EH (cell line): ENCODE measurements around the gene PTPRR.

ENCODE experiments used
- DNase-seq: peaks from one replicate; pipeline ENCODE4 v3.0.0-alpha.2; 2015; ENCODE audit warnings: low read depth

The PTPRR gene

DNA sequence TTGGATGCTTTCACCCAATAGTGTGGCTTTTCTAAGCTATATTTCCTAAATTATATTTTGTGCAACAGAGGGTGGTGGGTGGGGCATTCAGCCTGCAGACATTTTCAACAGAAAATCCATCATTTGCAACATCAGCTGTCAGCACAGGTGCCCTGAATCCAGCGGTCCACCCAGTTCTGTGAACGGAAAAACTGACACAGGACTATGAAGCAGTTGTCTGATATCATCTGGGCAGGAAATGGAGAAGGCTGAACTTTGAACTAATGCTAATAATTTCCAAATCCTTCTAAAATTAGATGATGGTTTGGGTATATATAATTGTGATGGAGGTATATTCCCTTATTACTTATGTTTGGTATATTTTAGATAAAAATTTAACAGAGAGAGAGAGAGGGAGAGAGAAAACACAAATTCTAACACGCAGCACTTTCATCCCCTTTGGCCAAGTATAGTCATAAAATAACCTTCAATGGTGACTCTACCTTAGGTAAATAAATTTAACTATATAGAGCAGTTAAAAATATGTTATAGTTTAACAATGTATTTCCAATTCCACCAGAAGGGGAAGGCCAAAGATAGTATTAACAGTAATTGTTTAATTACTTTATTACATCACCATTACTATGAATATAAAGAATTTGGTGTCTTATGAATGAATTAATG lies 225.0 kb downstream of the PTPRR start:
- no peak for DNase-seq

DNA sequence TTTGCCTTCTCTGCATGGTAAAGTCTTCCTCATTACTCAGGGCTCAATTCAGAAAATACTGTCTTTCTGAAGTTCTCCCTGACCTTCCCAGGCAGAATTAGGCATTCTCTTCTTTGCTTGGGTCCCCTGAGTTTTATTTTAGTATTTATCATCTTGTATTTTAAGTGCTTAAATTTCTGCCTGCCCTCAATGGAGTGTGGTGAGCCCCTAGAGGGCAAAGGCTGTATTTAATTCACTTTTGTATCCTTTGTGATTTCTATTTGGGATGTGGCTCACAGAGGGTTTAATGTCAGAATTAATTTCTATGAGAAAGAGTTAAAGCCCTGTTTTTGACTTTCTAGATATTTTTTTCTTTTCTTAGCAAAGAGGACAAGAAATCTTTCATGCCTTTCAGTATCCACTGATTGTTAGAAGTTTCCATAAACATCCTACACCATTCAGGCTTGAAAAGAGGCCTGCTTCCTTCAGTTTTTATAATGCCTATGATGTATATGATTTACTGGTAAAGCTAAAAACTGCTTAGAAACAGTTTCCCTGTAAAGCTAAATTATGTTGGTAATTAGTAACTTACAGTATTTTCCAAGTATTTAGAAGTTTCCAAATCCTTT lies 227.8 kb downstream of the PTPRR start:
- peak; percentile 46 for DNase-seq

DNA sequence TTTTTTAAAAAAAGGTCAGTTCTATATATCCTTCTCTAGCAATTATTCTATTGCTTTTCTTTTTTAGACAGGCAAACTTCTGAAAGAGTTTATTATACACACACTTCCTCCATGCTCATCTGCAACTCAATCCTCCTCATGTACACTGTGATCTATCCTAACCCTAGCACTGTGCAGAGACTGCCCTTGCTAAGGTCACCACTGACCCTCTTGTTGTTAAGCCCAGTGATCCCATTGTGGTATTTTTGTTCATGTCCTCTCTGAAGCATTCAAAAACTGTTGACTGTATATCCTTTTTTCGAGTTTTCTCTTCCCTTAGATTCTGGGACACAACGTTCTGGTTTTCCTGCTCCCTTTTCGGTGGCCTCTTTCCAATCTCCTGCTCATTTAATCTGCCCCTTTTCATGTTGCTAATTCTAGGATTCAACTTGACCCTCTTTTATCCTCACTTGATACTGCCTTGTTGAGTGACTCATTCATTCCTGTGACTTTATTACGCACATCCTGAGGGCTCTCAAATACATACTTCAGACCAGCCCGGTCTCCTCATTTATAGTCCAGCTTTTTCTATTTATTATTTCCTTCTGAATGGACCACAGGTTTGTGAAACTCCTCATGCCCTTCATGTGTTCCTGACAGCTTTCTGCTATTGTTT lies 229.4 kb downstream of the PTPRR start:
- peak; percentile 86 for DNase-seq

DNA sequence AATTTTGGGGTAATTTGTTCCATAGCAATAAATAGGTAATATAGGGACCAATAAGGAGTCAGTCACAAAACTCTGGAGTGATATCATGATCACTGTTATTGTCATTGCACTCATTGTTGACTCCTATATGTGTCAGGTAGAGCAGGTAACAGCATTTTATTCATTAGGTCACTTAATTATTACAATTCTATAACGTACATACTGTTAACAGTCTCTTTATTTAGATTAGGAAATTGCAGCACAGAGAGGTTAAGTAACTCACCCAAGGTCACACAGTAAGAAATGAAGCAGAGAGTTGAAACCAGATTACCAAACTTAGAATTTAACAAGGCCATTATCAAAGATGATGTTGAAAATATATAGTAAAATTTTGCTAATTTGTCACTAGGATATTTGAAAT lies 233.6 kb downstream of the PTPRR start:
- no peak for DNase-seq

DNA sequence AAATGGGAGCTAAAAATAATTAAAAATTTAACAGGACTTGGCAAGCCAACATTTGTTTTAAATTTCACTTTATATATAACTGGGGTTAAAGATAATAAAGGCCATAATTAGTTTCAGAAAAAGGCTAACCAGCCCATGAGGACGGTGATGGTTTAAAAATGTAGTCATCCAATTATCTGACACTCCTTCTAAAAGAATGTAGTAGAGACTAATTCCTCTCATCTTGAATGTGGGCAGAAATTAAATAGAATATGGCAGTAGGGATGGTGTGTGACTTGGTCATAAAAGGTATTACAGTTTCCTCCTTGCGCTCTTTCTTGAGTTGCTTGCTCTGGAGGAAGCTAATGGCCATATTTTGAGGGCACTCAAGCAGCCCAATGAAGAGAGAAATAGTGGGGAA lies 234.2 kb downstream of the PTPRR start:
- DNase-seq = peak; percentile 64

DNA sequence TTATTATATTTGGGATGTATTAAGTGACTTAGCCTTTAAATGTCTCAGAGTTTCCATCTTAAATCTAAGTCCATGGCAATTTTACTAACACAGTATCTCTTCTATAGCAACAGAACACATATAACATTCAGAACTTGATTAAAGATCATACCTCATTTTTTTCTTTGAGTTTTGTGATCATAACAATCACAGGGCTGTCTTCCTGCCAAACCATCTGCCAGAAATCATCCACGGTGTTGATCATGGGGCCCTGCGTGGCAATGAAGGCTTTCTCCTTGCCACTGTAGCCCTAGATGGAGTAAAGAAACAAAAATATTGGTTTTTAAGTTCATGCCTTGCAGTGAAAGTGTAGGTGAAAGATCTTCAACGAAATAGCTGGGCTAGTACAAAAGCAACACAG lies 236.6 kb downstream of the PTPRR start:
- no peak for DNase-seq

DNA sequence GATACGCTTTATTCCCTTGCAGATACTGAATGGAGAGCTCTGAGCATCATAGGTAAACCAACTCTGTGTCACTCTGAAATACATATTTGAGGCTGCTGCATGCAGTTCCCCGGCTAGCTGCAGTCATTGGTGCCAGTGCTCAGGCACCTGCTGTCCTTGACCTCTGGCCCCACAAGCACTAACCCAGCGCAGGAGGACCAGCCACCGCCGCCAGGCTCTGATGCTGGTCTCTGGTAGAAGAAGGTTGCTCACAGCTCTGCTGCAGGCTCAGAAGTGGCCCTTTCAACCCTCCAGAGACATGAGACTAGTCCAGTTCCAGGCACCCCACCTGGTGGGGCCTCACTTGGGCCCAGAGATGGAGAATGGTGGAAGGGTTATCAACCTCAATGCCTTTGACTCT lies 248.8 kb downstream of the PTPRR start:
- no peak for DNase-seq

DNA sequence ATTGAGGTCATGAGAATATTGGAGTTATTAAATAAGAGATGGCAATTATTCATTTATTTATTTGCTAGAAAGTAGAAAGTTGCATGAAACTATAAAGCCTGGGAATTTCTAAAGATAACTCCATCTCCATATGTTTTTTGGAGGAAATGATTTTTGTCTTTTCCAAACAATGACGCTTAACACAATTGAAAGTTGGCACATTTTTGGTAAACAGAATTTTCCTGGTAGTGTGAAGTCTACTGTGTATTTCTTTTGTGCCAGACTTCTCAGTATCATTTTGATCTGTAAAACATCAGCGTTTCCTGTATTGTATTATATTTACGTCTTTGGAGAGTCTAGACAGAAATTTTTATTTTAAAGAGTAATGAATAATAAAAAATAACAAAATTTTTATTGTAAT lies 249.6 kb downstream of the PTPRR start:
- DNase-seq = no peak

DNA sequence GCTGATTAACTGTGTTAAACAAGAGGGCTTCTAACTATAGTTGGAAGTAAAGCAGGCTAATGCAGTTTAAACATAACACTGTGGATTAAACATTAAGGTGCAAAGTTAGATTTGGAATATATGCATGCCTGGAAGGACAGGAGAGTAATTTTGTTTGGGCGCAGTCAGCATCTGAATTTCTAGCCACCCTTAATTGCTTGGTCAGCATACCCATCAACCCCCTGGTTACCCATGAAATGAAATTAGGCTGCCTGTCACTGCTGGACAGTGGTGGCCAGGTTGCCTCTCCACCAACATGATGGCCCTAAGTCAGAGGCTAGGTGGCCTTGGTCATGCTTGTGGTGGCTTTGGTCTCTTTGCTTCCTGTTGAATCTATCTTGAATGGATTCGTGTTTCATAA lies 253.3 kb downstream of the PTPRR start:
- DNase-seq = no peak

DNA sequence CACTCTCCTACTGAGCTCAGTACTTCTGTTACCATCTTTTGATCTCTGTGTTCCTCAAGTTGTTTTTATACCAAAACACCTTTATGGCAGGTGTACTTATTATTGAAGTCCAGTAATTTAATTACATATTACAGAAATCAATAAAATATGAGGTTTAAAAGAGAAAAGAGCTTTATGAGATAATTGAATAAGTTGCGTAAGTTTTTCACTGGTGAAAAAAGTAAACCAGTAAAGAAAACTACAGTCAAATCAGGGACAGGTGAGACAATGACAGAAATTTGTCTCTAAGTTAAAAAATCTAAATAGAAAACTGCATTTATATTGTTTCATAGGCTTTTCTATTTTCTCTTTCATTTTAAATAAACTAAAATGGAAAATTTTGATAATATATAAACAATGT lies 254.2 kb downstream of the PTPRR start:
- DNase-seq = no peak

DNA sequence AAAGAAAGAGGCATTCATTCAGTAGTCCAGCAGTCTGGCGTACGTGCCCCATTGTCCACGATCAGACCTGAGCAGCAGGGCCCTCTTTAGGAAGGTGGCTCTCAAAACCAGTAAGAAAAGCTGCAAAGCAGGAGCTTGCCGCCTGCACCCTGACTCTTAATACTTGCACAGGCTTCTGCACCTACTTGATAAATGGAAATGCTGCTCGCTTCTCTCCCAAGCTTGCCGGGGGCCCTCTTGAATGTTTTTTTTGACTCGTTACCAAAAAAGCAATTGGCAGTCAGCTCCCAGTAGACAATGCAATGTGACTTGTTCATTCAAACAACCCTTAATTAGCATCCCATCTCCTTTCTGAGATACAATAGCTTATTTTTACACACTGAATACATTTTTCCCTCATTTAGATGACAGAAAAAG lies 256.1 kb downstream of the PTPRR start:
- DNase-seq = peak; percentile 60

DNA sequence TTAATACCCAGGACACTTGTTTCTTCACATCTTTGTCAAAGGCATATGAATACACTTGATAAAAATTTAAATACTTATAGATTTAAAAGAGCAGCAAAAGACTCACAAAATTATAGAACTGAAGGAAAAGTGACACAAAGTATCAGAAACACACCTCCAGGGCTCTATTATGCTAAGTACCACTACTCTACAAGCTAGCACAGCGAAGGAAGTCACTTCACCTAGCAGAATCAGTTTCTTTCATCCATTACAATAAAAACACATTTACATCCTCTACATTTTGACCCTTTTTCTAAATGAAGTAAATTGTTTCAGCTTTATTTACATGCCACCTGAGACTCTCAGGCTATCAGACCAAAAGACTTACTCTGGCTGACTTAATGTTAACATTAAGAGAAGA lies 256.7 kb downstream of the PTPRR start:
- no peak for DNase-seq

DNA sequence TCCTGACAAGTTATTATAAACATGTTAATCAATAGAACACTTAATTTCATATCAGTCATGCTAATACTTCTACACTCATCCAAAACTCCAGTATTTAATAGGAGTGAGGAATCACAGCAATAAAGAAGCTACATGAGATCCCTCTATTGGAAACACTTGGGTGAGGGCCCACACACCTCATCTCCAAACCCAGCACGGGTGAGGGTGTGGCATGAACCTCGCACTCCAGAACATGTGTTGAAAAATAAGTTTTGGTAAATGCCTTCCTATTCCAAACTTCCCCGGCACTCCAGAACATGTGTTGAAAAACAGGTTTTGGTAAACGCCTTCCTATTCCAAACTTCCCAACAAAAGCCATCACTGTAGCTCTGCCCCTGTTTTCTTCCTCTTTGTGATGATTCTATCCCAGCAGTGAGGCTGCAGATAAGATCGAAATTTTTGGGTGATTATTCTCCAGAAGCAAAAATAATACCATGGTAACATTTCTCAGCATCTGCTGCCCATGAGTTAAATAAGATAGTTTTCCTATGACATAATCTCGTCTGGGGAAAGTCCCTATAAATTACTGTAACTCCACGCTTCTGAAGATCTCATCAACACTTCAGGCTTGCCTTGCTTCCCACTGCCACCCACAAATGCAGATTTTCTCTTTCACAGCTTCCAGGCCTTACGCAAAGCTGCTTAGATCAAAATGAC lies 258.9 kb downstream of the PTPRR start:
- peak; percentile 95 for DNase-seq

DNA sequence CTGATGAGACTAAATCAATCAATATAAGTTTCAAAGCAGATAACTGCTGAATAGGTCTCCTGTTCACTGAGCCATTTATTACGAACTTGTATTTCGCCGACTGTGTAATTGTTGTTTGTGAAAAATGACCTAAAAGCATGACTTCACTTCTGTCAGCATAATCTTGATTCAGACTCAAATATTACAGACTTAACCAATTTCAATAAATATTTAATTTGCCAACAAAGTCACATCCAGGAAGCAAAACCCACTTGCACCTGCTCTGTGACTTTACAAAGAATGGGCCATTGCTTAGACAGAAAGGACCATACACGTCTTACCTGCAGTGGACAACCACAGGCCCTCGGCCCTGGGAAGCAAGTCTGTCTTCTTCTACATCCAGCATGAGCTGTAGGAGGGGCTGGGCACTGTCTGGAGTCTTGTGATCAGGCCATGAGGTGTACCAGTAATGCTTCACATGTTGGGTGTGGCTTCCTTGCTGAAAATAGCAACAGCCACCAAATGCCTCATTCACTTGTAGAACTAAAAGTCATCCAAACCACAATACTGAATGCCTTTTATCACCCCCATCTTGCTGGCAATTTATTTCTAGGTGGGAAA lies 259.8 kb downstream of the PTPRR start:
- peak; percentile 88 for DNase-seq

DNA sequence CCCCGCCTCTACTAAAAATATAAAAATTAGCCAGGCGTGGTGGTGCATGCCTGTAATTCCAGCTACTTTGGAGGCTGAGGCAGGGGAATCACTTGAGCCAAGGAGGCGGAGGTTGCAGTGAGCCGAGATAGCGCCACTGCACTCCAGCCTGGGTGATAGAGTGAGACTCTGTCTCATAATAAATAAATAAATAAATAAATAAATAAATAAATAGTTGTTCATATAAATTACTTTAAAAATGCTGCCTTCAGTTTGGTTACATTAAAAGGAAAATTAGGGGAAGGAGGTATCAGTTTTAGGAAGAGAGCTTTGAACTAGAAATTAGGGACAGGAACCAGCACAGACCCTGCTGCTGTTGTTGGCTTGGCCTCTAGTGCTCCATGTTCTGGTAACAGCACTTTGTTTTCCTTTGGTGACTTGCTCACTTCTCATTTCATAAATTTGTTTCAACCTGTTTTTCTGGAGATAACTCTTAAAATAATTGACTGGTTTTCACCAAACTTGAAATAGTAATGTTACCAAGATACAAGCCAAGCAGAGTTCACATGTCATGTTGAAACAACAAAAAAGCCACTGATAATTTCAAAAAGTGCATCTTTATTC lies 260.4 kb downstream of the PTPRR start:
- DNase-seq = no peak

DNA sequence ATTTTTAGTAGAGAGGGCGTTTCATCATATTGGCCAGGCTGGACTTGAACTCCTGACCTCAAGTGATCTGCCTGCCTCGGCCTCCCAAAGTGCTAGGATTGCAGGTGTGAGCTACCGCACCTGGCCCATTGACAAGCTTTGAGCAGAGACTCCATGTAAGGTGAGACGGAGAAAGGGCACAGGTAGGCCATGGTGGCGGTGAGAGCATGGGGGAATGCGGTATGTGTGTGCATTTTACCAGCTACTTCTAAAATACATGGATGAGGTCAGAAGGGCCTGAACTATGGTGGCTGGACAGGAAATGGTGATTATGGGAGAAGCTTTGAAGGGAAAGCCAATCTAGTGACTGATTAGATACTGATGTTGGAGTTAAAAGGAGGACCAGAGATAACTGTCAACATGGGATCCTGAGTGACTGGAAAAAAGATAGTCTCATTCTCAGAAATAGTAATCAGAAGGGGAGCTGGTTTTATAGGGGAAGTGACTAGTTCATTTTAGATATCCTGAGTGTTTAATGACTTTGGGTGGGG lies 261.4 kb downstream of the PTPRR start:
- no peak for DNase-seq

DNA sequence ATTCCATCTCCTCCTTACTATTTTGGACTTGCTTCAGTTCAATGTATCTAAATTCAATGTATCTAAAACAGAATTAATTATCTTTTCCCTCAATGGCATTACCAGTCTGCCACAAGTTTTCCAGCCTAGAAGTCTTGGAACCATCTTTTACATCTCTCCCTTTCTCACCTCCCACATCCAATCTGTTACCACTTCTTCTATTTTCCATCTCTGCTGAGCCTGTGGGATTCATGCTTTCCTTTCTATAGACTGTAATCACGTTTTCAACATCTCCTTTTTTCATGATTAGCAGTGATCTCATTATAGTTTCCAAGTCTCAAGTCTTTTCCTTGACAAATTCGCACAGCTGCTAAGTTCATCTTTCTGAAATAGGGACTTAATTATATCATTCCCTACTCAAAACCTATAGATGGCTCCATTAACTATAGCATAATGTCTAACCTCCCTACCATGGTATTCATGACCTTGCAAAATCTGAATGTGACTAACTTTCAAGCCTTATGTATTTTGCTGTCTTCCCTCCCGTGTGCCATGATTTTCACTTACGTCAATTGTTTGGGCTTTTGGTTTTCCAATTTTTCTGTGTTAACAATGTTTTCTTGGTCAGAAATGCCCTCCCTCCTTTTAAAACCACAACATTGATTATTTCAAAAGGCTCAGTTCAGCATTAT lies 262.8 kb downstream of the PTPRR start:
- DNase-seq = no peak

DNA sequence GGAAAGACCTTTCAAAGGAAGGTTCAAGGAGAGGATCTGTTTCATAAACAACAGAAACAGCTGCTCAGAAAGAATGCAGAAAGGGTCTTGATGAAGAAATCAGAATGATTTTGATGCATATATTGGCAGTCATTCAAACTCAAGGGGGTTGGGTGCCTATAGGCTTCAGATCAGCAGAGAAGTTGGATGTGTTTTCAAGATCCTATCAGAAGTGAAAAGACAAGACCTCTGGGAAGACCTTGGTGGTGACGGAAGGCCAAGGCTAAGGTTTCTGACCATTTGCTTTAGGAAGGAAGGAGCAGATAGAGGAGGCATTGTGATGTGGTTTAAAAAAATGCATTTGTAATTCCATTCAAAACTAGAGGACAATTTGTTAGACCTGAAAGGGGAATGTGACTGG lies 268.1 kb downstream of the PTPRR start:
- DNase-seq = no peak

DNA sequence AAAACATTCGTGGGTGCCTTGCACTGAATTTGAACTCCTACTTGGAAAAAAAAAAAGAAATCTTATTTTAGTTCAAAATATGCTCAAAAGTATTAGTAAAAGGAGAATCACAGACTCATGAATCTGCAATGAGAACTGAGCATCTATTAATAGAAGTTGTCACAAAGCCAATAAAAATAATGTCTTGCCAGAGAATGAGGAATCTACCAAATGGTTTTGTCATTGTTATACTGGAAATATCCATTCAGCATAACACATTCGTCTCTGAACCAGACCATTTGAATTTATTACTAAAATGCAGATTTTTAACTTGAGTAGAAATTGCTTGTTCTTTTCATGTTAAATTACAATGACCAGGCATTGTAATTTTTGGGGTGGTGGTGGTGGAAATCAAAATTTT lies 271.7 kb downstream of the PTPRR start:
- peak; percentile 90 for DNase-seq

DNA sequence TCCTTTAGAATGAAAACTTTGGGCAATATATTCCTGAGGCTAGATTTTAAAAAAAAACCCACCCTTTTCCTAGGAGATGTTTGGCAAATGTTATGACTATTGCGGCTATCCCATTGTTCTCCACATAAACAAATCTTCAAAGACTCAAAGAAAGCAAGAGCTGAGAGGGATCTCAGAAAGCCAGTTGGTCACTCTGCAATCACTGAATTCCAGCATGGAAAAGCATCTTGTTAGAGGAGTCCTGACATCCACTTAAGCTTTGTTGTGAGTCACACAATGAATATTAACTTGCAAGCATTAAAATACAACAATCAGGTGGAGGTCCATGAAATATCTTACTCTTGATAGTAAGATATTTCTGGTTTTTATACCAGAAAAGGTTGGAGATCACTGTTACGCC lies 272.3 kb downstream of the PTPRR start:
- DNase-seq = peak; percentile 68

DNA sequence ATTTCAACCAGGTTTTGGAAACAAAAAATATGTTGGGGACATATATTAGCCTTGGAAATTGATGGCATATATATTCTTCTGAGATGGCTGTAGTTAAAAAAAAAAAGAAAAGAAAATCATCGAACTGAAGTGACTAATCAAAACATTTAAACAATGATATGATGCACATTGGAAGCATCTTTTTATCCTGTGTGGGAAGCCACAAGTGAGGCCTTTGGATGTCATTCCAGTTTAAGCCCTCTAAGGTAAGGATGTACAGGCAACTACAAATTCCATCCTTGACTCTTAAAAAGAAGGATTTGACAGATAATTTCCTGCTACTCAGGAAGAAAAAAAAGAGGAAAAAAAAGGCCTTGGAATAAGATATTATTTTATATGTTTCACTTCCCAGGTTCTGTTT lies 273.7 kb downstream of the PTPRR start:
- DNase-seq = peak; percentile 83
